IPS DF 19.7 (cell line): ENCODE results near the gene SPON1.

Source experiments
- DNase-seq: peaks from one replicate; pipeline ENCODE4 v3.0.0-alpha.2; 2013; ENCODE audit warnings: low read depth, low spot score

Gene SPON1

DNA sequence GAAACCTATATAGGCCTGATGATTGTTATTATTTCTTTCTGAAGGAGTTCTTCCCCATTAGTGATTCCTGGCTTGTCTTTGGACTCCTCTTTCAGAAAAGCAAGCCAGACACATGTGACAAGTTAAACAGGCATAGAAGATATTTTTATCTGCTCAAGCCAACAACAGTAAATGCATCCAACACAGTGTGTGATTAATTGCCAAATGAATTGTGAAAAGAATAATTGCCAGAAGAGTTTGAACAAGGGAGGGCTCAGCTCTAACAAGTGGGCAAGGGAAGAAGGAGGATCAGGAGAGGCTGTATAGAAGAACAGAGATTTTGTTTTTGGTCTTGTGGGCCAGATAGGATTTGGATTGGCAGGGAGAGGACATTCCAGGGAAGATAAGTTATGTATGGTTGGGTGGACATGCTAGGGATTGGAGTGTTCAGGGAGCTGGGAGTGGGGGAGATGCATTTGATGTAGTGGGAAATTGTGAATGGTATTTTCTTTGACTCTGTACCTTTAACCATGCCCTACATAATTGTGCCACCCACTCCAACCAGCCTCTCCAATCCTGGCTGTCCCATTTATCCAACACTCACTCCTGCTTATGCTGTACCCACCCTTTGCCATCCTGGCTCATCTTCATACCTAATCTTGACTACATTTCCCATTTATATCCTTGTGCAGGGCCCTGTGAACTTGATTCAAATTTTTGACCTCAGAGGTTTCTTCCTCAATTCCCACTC is 223.7 kb downstream of the SPON1 start:
- DNase-seq = no peak

GRCh38 chr11:14189874-14190273 is 227.4 kb downstream of the SPON1 start:
- DNase-seq = no peak

DNA sequence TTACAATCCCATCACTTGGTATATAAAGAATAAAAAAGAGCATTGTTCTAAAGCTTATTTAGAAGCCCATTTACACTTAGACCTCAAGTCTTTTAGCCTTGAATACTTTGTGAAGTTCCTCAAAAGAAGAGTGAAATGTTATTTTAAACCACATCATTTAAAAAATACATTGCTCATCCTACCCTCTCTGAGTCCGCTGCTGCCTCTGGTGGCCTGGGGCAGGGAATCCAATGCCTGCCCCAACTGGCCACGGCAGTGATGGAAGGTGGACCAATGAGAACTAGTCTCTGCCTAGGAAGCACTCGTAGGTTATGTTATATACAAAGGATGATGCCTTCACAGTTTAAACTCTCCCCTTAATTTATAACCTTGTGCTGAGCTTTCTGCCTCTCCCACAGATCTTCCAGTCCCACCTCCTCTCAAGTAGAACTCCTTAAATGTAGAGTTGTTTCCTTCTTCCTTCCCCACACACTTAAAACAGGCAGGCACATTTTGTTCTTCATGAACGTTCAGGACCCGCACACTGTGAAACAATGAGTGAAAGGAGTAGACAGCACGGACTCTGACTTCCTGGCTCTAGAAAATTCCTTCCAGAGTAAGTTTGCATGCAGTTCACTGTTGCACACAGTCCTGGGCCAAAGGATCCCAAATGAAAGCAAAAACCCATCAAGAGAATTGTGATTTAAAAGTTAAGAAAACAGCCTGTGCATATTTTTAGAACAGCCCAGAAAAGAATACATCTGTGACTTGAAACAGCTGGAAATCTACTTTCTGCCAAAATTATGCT is 228.7 kb downstream of the SPON1 start:
- no peak for DNase-seq

DNA sequence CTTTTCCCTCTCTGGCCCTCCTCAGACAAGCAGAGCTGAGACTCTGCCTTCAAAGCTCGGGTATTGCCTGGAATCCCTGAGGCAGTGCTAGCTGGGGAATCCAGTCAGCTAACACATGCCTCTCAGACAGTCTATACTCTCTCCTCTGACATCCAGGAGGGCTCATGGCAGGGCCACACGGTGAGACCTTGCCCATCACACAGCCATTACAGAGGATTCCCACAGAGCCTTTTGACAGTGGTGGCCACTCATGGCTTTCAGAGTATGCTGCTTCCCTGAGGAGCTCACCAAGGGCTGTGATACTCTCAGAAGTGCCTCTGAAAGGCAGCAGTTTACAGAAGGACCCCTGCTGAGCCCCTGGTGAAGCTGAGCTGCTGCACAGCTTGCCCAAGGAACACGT is 231.1 kb downstream of the SPON1 start:
- DNase-seq = no peak

DNA sequence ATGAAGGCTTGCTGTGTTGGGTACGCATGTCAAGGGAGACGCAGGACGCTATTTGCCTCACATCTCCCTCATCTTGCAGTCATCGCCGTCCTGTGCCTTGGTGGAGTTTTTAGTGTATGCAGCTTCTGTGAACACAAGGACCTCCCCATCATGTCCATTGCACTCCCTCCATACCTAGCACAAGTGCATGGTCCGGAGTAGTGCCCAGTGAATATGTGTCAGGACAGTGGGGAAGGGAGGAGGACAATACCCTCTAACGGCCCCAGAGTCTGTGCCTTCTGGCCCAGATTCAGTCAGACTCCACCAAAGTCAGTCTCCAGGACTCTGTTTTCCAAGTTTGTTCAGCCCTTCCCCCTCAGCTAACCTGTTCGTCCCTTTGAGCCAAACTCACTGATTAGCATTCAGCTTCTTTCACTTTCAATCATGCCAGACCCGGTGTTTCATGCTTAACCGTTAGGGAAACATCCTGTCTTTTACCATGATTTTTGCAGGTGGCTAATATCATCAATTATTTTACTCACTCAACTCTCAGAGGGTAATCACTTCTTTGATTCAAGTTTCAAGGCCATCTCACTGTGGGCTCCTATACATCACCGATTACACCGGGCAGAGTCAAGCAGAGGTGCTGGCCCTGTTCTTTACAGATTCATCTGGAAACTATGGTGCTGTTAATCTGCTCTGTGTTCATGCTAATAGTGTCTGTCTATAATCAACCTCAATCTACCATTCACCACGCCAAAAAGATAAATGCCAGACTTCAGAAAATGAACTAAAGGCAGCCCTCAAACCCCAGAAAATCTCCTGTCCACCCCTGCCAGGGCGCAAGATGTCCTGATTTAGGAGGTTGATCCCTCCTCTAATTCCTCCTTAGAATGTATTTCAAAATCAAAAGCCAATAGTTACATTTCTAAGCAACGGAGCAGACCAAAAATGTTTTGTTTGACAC is 240.0 kb downstream of the SPON1 start:
- no peak for DNase-seq

- no peak for DNase-seq
Measured at GRCh38 chr11:14203321-14203720, 240.8 kb downstream of the SPON1 start.

DNA sequence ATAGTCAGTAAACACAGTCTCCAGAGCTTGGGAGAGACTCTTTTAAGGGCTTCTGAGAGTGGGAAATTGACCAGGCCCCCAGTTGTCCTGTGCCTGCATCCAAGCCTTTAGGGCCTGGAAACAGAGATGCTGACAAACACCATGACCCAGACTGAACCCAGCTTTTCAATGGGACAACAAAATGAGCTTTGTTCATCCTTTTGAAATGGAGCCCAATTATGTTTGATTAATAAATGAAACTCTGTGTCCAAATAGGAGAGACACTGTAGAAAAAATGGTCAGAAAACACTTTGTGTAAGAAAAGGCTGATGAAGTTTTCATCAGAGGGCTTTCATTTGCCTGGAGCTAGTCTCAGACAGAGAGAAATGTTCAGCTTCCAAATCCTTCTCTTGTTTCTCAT is 250.5 kb downstream of the SPON1 start:
- no peak for DNase-seq

DNA sequence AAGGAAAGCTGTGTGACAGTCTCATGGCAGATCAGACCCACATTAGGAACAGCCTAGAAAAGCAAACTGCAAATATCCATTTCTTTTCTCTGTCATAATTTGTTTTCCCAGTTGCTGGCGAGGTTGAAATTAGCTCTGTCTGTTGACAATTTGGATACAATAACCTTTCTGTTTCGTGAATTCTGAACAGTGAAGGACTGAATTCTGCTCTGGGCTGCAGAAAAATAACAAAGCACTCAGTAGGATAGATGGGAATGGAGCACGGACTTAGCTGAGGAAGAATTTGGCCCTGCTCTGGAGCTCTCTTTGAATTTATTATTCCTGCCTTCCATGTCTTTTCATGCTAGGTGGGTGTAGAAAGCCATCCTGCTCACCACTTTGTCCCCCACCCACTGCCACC is 256.2 kb downstream of the SPON1 start:
- no peak for DNase-seq

GRCh38 chr11:14223636-14224288 is 261.2 kb downstream of the SPON1 start:
- DNase-seq = no peak

- no peak for DNase-seq
Measured at GRCh38 chr11:14224395-14224794, 261.9 kb downstream of the SPON1 start.

DNA sequence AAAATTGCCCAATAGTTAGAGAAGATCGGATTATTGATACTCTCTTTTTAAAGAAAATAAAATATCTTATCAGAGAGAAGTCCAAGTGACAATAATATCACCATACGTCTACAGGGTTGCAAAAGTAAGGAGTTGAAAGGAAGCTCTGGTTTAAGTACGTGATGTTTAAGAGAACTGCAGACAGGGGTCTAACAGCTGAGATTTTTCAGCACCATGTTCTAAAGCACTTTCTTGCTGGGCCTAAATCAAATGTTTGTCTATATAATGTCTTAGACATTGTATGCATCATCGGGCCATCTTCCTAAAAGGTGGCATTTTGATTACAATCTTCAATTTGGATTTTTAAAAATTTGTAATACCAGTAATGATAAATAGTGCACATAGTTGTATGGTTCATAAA is 263.1 kb downstream of the SPON1 start:
- no peak for DNase-seq

DNA sequence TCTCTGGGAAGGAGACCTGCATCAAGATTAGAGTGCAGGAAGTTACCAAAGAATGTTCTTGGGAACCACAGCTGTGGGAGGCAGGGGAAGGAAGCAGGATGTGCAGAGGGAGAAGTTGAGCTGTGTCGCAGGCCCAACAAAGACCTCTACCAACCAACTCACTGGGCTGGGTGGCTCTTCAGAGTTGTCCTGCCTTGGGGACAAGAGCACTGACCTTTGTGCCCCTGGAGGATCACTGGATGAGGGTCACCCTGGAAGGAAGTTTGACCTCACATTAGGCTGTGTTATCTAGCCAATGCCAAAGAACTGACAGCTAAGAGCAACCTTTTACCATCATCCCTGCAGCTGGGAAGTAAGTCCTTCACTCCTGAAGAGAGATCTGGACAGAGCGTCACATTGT is 265.8 kb downstream of the SPON1 start:
- no peak for DNase-seq

- DNase-seq = no peak
Measured at GRCh38 chr11:14229472-14229871, 266.9 kb downstream of the SPON1 start.

- DNase-seq = no peak
Measured at GRCh38 chr11:14230407-14230806, 267.9 kb downstream of the SPON1 start.

DNA sequence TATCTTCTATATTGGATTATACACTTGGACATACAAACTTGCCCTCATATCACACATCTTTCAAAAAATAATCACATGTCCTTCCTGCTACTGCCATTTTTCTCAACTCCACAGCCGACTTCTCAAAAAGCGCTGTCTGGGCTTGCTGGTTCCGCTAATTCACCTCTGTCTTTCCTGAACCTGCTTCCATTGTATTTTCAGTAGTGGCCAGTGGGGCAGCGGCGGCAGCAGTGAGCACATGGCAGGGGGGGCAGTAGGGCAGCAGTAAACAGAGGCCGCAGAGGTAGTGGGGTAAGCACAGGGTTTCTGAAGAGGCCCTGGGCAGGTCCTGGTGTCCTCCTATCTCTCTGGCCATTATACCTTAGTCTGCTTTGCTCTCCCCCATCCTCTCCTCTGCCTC is 270.1 kb downstream of the SPON1 start:
- DNase-seq = no peak

DNA sequence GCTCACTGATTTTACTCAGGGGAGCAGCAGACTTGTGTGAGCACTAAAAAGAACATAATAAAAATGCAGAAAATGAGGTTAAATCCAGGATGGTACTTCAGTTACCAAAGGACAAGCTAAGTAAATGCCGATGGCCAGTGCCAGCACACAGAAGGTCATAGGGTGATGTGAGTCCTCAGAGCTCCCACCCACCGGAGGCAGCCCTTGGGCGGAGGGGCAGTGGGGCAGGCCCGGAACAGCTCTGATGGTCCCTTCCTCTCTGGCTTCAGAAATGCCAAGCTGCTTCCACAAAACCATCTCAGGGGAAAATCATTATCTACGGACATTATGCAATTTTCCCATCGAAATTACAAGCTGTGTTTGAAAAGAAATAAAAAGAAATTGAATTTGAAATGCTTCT is 271.9 kb downstream of the SPON1 start:
- no peak for DNase-seq

DNA sequence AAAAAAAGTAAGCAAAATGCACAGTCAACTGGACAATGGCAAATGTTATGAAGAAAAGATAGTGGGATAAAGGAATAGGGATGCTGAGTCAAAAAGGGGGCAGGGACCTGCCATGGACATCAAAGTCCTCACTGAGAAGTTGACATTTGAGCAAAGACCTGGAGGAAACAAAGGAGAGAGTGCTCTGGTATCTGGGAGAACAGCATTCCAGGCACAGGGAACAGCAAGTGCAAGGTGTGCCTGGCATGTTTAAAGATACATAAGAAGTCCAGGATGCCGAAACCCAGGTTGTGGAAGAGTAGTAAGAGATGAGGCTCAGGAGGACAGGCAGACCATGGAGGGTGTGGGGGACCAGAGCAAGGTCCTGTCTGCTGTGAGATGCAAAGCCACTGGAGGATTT is 273.2 kb downstream of the SPON1 start:
- no peak for DNase-seq

DNA sequence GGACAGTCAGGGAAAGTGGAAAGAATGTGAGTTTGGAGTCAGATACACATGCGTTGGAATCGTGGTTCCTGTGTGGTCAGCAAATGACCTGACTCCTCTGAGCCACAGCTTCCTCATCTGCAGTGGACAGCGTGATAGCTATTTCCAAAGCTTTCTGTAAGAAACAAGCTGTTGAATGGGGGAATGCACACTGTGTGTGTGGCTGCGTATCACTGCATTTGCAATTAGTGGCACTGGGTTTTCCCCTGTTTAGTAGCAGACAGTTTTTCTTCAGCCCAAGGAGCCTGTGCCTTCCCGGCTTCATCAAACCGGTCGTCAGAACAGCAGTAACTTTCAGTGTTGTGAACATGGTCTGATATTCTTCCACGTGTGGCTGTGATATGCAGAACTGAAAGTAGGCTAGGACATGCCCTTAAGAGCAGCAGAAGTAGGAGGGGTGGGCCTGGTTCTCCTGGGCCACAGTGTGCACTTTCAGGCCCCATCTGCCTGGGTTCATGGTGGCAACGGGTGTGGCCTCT is 275.0 kb downstream of the SPON1 start:
- no peak for DNase-seq

DNA sequence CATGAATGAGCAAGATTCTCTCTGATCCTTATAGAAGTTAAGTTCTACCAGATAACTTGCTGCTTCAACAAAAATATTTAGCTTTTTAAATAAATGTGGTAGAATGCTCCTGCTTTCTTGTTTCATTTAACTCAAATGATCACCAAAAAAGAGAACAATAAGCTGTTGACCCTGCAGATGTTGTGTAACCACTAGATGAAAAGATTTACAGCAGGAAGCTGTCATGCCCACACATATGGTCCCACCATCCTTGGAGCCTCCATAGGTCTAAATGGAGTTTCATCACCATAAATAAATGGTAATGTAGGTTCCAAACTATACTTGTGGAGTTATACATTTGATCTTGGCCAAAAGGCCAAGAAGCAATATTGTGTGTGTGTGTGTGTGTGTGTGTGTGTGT is 277.7 kb downstream of the SPON1 start:
- no peak for DNase-seq

DNA sequence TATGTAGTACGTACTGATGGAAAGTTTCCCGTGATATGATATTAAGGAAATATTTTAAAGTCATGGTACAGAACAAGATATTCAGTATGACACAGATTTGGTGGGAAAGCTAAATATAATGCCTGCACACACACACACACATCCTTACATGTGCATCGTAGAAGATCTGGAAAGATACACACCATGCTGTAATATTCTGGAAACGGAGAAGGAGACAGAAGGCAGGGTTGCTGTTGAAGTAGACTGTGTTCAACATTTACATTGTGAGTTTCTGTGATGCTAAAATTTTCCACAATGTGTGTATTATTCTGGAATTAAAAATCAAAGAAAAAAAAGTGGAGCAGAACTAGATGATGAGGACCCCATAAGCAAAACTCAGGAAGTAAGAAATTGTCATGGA is 278.4 kb downstream of the SPON1 start:
- DNase-seq = no peak

DNA sequence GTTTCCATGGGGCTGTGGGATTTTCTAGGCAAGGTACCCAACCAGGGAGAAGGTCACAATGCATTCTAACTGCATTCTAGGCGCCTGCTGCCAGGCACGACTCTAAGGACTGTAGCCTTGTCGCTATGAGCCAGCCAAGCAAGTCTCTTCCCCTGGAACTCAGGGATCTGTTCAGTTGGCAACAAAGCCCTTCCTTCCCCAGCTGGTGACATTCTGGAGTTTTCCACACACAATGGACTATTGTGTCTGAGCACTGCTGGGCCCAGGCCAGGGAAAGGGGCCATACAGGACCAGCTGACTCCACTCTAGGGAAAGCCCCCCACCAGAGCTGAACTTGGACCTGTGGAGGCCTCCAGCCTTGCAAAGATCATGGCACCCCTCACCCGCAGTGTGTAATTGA is 279.7 kb downstream of the SPON1 start:
- DNase-seq = no peak
